NCI-H345 treated with DMSO at 0.1 percent for 48 hours (cell line): ENCODE results near the gene ZNF529.

Source experiments
- DNase-seq: peaks from one replicate; lab custom pipeline; 2025; ENCODE audit not compliant: unreplicated experiment; lab: John Stamatoyannopoulos, UW

ZNF529 gene

GRCh38 chr19:36514012-36514612 is 59.0 kb downstream of the ZNF529 start:
- no peak for DNase-seq

GRCh38 chr19:36508325-36508724 is 64.8 kb downstream of the ZNF529 start:
- DNase-seq, result no peak

GRCh38 chr19:36501973-36502372 is 71.1 kb downstream of the ZNF529 start:
- no peak for DNase-seq

GRCh38 chr19:36497001-36497400 is 76.1 kb downstream of the ZNF529 start:
- DNase-seq, result no peak
